GM21515 (cell line): ENCODE data around the gene TSEN54.

Experiments used
- ATAC-seq: cut with Tn5 transposase; IDR thresholded peaks from one replicate; pipeline ENCODE4 v1.9.1; 2021; ENCODE audit not compliant: unreplicated experiment

TSEN54 gene

GRCh38 chr17:75503976-75504346, 12.4 kb upstream of the TSEN54 start:
- no peak for ATAC-seq

DNA sequence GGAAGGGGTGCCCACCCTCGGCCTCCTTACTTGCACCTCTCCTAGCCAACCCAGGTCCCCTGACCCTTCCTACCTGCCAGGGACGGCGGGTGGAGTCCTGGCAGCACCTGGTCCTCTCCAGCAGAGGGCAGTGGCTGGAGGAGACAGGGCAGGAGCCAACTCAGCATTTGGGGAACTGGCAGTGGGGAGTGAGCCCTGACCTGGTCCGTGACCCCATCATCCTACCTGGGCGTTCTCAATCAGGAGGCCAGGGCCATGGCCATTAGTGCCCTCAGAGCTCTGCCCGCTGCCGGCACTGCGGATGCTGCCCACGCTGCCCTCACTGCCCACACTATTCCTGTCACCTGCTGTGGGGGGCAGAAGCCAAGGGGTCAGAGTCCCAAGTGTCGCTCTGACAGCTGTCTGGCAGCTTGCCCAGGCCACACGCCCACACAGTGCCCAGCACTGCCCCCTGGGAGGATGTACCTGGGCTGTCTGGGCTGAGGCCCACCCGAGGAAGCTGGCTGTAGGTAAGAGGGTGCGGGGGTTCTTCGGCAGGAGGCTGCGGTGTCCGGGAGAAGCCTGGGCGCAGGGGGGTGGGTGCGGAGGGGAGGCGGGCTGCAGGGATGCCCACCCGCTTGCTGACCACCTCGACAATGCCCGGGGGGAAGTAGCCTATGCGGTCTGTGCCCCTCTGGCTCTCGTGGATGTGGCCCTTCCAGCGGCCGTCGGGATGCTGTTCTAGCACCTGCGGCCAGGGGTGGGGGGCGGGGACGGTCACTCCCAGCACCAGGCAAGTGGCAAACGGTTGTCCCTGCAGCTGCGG, 11.8 kb upstream of the TSEN54 start:
- no peak for ATAC-seq

DNA sequence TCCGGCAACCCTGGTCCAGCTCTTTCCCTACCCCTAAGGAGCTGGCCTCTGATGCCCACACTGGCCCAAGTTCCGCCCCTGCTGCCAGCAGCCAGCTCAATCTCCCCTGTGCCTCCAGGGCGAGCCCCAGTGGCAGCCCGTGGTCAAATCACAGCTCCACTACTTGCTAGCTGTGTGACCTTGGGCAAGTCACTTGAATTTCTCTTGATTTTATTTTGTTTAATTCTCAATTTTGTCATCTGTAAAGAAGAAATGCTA, 11.2 kb upstream of the TSEN54 start:
- no peak for ATAC-seq

GRCh38 chr17:75505640-75506039, 10.7 kb upstream of the TSEN54 start:
- ATAC-seq, result no peak

GRCh38 chr17:75506134-75506533, 10.2 kb upstream of the TSEN54 start:
- no peak for ATAC-seq

DNA sequence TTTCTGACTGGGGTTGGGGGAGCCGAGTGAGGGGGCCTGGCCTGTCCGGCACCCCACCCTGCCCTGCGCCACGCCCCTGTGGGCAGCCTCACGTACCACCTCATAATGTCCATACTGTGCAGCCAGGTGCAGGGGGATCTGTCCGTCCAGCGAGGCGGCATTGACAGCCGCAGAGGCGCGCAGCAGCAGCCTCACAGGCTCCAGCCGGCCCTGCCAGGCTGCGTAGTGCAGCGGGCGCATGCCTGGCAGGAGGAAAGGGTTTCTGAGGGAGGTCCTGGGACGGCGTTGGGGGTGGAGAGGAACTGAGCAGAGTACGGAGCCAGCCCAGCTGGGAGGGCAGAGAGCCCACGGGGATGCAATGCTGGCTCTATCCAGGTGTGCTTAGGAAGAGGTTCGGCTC, 9.4 kb upstream of the TSEN54 start:
- ATAC-seq, result no peak

DNA sequence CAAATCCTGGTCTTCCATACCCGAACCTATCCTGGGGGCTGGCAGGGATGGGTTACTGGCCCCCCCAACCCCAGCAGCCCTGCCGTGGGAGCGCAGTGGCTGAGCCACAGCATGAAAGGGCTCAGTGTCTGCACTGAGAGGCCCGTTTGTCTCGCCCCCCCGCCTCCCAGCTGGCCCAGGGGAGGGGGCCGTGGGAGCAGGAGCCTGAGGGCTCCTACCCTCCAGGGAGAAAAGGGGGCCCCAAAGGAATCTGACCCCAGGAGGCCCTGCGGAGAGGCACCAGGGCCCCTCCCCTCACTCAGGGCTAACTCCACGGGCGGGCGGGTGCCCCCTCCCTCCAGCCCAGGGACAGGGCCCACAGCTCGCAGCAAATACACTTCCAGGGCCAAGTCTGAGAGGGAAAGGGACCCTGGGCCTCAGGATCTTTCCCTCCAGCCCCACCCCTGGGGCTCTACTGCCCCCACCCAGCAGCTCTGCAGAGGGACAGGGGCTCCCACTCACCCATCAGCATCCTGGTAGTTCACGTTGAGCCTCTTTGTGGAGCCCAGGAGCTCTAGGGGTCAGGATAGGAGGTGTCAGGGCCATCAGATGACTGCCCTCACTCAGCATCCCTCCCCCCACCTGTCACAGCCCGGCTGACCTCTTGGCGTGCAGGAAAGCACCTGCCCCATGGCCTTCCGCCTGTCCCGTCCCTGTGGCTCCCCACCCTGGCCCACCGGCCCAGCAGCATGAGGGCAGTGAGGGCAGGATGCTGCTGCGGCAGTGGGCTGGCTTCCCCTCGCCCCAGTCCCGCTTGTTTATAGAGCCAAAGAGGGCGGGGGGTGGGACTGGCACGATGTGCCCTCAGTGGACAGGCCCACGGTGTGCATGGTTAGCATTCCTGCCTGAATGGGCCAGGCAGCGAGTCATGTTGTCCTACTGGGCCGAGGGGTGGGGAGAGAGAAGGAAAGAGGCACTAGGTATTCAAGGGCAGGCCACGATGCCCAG, 8.3 kb upstream of the TSEN54 start:
- ATAC-seq, result no peak

GRCh38 chr17:75508931-75509361, 7.4 kb upstream of the TSEN54 start:
- ATAC-seq, result no peak

DNA sequence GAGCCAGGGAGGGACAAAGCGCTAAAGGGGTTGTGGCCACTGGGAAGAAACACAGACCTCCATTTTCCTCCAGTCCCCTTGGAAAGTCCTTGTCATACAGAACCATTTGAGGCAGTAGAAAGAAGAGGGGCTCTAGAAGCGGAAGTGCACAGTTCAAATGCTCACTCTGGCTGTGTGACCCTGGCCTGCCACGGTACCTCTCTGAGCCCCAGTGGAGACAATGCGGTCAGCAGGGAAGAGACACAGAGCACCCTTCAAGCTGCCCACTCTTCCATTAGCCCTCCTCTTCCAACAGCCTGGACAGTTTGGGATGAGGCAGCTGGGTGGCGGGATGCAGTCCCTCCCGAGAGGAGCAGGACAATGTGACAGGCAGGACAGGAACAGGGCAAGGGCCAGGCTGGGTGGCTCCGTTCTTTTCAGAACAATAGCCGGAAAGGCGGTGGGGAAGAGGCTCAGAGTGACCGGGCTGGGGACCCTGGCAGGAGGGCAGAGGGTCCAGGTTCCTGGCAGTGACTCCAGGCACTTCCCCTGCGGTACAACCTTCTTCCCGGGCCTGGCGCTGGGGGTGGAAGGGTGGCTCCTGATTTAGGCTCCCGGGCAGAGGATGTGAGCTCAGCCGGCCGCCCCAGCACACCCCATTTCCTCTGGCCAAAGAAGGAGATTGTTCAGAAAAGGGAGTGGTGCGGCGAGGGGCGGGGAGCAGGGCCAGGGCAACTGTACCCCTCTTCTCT, 6.6 kb upstream of the TSEN54 start:
- no peak for ATAC-seq

- ATAC-seq, result no peak
Measured at GRCh38 chr17:75511270-75511609, 5.1 kb upstream of the TSEN54 start.

GRCh38 chr17:75511610-75512575, 4.4 kb upstream of the TSEN54 start:
- ATAC-seq, result no peak

DNA sequence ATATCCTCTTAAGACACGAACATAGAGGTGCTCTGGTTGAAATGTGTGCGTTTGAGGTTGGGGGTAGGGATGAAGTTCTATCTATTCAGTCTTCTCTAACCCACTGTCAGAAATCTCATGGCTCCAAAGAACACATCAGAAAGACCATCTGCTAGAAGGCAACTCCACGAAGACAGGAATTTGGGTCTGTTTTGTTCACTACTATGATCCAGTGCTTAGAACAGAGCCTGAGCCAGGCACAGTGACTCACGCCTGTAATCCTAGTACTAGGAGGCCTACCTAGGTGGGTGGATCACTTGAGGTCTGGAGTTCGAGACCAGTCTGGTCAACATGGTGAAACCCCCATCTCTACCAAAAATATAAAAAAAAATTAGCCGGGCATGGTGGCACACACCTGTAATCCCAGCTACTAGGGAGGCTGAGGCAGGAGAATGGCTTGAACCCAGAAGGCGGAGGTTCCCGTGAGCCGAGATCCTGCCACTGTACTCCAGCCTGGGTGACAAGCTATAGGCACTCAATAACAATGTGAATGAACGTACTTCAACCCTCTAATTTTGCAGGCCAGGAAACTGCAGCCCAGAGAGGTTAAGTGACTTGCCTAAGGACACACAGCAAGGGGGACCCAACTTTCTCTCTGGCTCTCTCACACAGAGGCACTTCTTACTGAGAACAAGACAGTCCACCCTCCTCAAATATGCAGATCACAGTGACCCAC, 3.2 kb upstream of the TSEN54 start:
- no peak for ATAC-seq

GRCh38 chr17:75513641-75514000, 2.7 kb upstream of the TSEN54 start:
- ATAC-seq, result no peak

- no peak for ATAC-seq
Measured at GRCh38 chr17:75514299-75514918, 1.9 kb upstream of the TSEN54 start.

- ATAC-seq, result peak; percentile 3
Measured at GRCh38 chr17:75514919-75515495, 1.3 kb upstream of the TSEN54 start.

- ATAC-seq, result peak; percentile 44
Measured at GRCh38 chr17:75515496-75516254, 653 bp upstream of the TSEN54 start, which contains the start of gene CASKIN2. Gene CASKIN2, minus strand, starts transcription at chr17:75515537. Its CDS starts 1,733 bp downstream, at chr17:75513804.

DNA sequence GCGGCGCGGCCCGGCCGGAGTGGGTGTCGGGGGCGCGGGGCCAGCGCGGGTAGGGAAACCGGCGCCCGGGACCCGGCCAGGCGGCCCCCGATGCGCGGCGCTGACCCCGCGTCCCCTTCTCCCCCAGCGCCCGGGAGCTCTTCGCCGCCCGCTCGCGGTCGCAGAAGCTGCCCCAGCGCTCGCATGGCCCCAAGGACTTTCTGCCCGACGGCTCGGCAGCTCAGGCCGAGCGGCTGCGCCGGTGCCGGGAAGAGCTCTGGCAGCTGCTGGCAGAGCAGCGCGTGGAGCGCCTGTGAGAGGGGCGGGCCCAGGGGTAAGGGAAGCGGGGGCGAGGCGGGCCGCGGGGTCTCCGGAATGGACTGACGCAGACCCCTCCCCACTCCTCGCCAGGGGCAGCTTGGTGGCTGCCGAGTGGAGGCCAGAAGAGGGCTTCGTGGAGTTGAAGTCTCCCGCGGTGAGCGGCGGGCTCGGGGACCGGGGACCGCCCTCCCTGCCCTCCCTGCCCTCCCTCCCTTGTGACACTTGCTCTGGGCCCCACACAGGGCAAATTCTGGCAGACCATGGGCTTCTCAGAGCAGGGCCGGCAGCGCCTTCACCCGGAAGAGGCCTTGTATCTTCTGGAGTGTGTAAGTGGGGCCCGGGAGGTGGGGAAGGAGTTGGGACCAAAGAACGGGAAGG, 430 bp downstream of the TSEN54 start:
- peak; percentile 6 for ATAC-seq
